Measurements from ENCODE around the gene WDR81. TPM values are rescaled to one million over a fixed set of nuclear protein-coding genes. Genes with fewer than 3 reads are reported as not detected.

The WDR81 gene
- total and polyA plus RNA-seq, 4 donors, result 26.0 to 51.9 (median 33.2) TPM

DNA sequence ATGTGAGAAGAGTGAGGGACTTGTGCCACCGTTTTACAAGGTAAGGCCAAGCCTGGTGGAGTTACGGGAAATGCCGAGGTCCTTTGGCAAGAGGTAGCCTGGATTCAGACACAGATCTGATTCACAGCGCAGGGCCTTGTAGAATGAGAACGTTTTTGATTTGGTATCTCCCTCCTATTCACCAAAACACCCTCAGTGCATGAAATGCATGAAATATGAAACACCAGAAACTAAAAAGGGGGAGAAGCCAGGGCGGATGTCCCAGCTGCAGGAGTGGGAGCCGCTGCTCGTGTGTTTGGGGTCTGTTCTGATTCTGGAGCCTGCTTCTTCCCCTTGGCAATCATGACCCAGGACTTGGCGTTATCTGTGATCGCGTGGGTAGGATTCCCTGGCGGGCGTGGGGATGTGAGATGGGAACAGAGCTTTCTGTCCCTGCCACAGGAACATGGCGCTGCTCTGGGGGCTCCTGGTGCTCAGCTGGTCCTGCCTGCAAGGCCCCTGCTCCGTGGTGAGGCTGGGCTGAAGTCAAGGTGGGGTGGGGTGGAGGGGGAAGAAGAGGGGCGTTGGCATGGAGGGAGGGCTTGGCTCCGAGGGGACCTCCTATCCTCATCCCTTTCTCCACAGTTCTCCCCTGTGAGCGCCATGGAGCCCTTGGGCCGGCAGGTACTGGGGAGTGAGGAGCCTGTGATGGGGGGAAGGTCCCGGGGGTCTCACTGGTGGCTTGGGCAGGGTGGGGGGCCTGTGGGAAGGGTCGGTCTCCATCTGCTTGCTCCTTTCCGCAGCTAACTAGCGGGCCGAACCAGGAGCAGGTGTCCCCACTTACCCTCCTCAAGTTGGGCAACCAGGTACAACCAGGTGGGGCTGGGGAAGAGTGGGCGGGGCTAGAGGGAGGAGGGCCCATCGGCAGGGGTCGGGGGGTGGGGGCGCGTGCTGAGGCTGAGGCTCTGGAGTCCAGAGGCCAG is 20.3 kb downstream of the WDR81 start:
- Histone ChIP-seq H3K9ac (ENCODE audit: insufficient read depth in 1 of 2, low read length in 2 of 2) (no peak overlapping the region), H3K27ac (ENCODE audit: low read depth in 1 of 2, low read length in 1 of 2) (no peak overlapping the region), H3K9me3 (ENCODE audit: control insufficient read depth in 4 of 4, insufficient read depth in 3 of 4, low read length in 3 of 4) (no peaks in the 10 kb centered on the region), H3K36me3 (ENCODE audit: control insufficient read depth in 4 of 4, insufficient read depth in 4 of 4, low read length in 4 of 4) (no peaks in the 10 kb centered on the region), H3K4me3 (no peak overlapping the region), H3K27me3 (ENCODE audit: control insufficient read depth in 3 of 3, insufficient read depth in 3 of 3, low read length in 2 of 3) (no peaks in the 10 kb centered on the region), H3K4me1 (ENCODE audit: control insufficient read depth in 5 of 5, insufficient read depth in 5 of 5, low read length in 5 of 5) (peaks cover 0 to 5% (median 0%) of the 10 kb centered on the region in 5 donors)
- TF ChIP-seq, protein P1, sequence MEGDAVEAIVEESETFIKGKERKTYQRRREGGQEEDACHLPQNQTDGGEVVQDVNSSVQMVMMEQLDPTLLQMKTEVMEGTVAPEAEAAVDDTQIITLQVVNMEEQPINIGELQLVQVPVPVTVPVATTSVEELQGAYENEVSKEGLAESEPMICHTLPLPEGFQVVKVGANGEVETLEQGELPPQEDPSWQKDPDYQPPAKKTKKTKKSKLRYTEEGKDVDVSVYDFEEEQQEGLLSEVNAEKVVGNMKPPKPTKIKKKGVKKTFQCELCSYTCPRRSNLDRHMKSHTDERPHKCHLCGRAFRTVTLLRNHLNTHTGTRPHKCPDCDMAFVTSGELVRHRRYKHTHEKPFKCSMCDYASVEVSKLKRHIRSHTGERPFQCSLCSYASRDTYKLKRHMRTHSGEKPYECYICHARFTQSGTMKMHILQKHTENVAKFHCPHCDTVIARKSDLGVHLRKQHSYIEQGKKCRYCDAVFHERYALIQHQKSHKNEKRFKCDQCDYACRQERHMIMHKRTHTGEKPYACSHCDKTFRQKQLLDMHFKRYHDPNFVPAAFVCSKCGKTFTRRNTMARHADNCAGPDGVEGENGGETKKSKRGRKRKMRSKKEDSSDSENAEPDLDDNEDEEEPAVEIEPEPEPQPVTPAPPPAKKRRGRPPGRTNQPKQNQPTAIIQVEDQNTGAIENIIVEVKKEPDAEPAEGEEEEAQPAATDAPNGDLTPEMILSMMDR (IDR thresholded peaks at IDR 0.05; ENCODE audit: control extremely low read depth, extremely low read depth), result no peak
- DNase-seq (no peak), ATAC-seq (ENCODE audit: insufficient read depth, low FRiP score) (no peak)
- WGBS, 2 donors, result 84 to 86% methylated on average over 29 of the region's 29 CpGs

DNA sequence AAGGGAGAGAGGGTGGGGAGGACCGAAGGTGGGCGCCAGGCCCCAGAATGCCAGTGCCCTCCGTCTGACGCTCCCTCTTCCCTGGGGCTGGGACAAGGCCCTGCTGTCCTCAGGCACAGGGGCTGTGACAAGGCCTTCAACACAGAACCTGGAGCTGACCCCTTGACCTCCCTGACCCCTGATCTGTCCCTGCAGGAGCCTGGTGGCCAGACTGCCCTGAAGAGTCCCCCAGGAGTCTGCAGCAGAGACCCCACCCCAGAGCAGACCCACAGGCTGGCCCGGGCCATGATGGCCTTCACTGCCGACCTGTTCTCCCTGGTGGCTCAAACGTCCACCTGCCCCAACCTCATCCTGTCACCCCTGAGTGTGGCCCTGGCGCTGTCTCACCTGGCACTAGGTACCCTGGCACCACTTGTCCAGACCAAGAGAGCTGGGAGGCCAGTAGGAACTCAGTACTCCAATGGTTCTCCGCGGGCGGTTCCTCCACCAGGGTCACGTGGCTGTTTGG is 21.1 kb downstream of the WDR81 start:
- no peak overlapping the region for H3K27ac ChIP-seq (ENCODE audit: low read depth in 1 of 2, low read length in 1 of 2)
- TF ChIP-seq, protein P1 (IDR thresholded peaks at IDR 0.05; ENCODE audit: control extremely low read depth, extremely low read depth), result no peak
- no peak for DNase-seq

DNA sequence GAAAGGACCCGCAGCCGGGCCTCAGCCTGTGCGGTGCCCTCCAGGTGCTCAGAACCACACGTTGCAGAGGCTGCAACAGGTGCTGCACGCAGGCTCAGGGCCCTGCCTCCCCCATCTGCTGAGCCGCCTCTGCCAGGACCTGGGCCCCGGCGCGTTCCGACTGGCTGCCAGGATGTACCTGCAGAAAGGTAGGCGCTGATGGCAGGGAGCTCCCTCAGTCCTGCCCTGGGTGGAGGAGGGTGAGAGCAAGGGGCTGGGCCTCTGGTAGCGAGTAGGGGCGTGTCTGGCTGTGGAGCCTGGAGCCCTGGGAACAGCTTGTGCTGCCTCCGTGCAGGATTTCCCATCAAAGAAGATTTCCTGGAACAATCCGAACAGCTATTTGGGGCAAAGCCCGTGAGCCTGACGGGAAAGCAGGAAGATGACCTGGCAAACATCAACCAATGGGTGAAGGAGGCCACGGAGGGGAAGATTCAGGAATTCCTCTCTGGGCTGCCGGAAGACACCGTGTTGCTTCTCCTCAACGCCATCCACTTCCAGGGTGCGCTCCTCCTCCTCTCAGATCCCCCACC is 22.6 kb downstream of the WDR81 start:
- Histone ChIP-seq H3K9me3 (ENCODE audit: control insufficient read depth in 4 of 4, insufficient read depth in 3 of 4, low read length in 3 of 4) (no peaks in the 10 kb centered on the region), H3K27me3 (ENCODE audit: control insufficient read depth in 3 of 3, insufficient read depth in 3 of 3, low read length in 2 of 3) (no peaks in the 10 kb centered on the region), H3K4me3 (no peak overlapping the region), H3K4me1 (ENCODE audit: control insufficient read depth in 5 of 5, insufficient read depth in 5 of 5, low read length in 5 of 5) (peaks cover 0 to 5% (median 1%) of the 10 kb centered on the region in 5 donors), H3K36me3 (ENCODE audit: control insufficient read depth in 4 of 4, insufficient read depth in 4 of 4, low read length in 4 of 4) (no peaks in the 10 kb centered on the region), H3K27ac (ENCODE audit: low read depth in 1 of 2, low read length in 1 of 2) (peak overlapping the region in 1 of 2 donors; percentile 63), H3K9ac (ENCODE audit: insufficient read depth in 1 of 2, low read length in 2 of 2) (no peak overlapping the region)
- peak; percentile 85 for ATAC-seq (ENCODE audit: insufficient read depth, low FRiP score)
- WGBS, 2 donors, result 62 to 81% methylated on average over 22 of the region's 22 CpGs
- DNase-seq, result no peak
- TF ChIP-seq, protein P1 (IDR thresholded peaks at IDR 0.05; ENCODE audit: control extremely low read depth, extremely low read depth), result no peak

More for the DNA sequence above, 21.1 kb downstream of the WDR81 start:
- Histone ChIP-seq H3K4me1 (ENCODE audit: control insufficient read depth in 5 of 5, insufficient read depth in 5 of 5, low read length in 5 of 5) (peaks cover 0 to 5% (median 0%) of the 10 kb centered on the region in 5 donors), H3K36me3 (ENCODE audit: control insufficient read depth in 4 of 4, insufficient read depth in 4 of 4, low read length in 4 of 4) (no peaks in the 10 kb centered on the region), H3K4me3 (no peak overlapping the region), H3K9ac (ENCODE audit: insufficient read depth in 1 of 2, low read length in 2 of 2) (no peak overlapping the region), H3K27me3 (ENCODE audit: control insufficient read depth in 3 of 3, insufficient read depth in 3 of 3, low read length in 2 of 3) (no peaks in the 10 kb centered on the region), H3K9me3 (ENCODE audit: control insufficient read depth in 4 of 4, insufficient read depth in 3 of 4, low read length in 3 of 4) (no peaks in the 10 kb centered on the region)
- WGBS, 2 donors, result 94 to 95% methylated on average over 11 to 12 of the region's 12 CpGs
- no peak for ATAC-seq (ENCODE audit: insufficient read depth, low FRiP score)

Measured in lung (tissue), 12 donors.